Breast epithelium (tissue), 4 donors: ENCODE measurements around the gene FXYD1. TPM values are rescaled to one million over a fixed set of nuclear protein-coding genes. Genes with fewer than 3 reads are reported as not detected.

Experiments
- DNase-seq, 2 donors: peaks; one replicate each; pipeline ENCODE4 v3.0.0-alpha.2; 2019; ENCODE audit warnings: low spot score in 2 of 2
- H3K27ac ChIP-seq, 2 donors: fragments of 200-600 bp; sonication (generic) in 1 of 2; one replicate each; pipeline ENCODE4 v1.5.1; 2016 to 2019; ENCODE audit warnings: mild to moderate bottlenecking in 1 of 2
- H3K27me3 ChIP-seq, 2 donors: fragments of 200-600 bp; sonication (generic) in 1 of 2; one replicate each; pipeline versions ENCODE4 v1.5.1 to v1.6.0; 2017 to 2019; ENCODE audit warnings: control low read depth in 1 of 2, mild to moderate bottlenecking in 1 of 2
- H3K36me3 ChIP-seq: fragments of 200-600 bp; one replicate; pipeline ENCODE4 v1.5.1; 2019
- H3K4me1 ChIP-seq, 2 donors: fragments of 200-600 bp; sonication (generic); one replicate each; pipeline ENCODE4 v1.5.1; 2016 to 2019; ENCODE audit warnings: control low read depth in 1 of 2
- H3K4me3 ChIP-seq, 3 donors: fragments of 200-600 bp; sonication (generic); 1 replicate in 2 of 3; 2 replicates in 1 of 3; pipeline ENCODE4 v1.5.1; 2016 to 2019; ENCODE audit warnings: mild to moderate bottlenecking in 3 of 3, moderate library complexity in 2 of 3
- H3K9me3 ChIP-seq, 2 donors: fragments of 200-600 bp; sonication (generic) in 1 of 2; one replicate each; pipeline ENCODE4 v1.5.1; 2016 to 2019; ENCODE audit warnings: control low read depth in 1 of 2
- POLR2A ChIP-seq: fragments of 450-650 bp; IDR thresholded peaks from one replicate; pipeline ENCODE4 v1.6.1; 2016; ENCODE audit warnings: antibody characterized with exemption, mild to moderate bottlenecking, moderate library complexity
- POLR2AphosphoS5 ChIP-seq, 3 donors: sonication (generic); formaldehyde crosslinking; IDR thresholded peaks; one replicate each; pipeline ENCODE4 v1.6.1; 2017; ENCODE audit warnings: antibody characterized with exemption in 3 of 3
- intact Hi-C: fragments of 100-400 bp; cut with DNase I; formaldehyde crosslinking; loops from one replicate; pipeline ENCODE4 v1.15.1; 2023; ENCODE audit warnings: low total_unique reads
- total RNA-seq, 3 donors: library from RNA; depleted of rRNA; stranded (reverse); fragments of >200 nt; gene quantifications; one replicate each; pipeline ENCODE4 v1.1.0, GENCODE V29; 2016
- TF ChIP-seq, protein P1 (sequence below), 3 donors: fragments of 450-650 bp; IDR thresholded peaks; one replicate each; pipeline ENCODE4 v1.5.1; 2016 to 2017; ENCODE audit warnings: antibody characterized with exemption in 3 of 3, mild to moderate bottlenecking in 3 of 3, moderate library complexity in 3 of 3

The FXYD1 gene
- total RNA-seq, 3 donors from 2014 or later: 15.5 to 75.5 (median 34.7) TPM

DNA sequence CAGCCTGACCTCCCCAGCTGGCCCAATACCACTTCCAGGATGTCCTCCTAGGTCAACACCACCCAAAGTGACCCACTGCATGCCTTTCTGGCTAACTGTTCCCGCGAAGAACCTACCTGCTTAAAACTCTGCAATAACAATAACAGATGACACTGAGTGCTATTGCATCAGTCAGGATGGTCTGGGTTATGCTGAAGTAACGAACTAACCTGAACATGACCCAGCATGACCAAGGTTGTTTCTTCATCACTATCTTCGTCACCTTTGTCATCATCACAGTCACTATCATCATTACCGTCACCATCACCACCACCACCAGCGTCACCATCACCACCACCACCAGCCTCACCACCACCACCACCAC is 33.6 kb upstream of the FXYD1 start:
- H3K27me3 ChIP-seq: no peaks in the 10 kb centered on the region
- no peaks in the 10 kb centered on the region for H3K9me3 ChIP-seq
- TF ChIP-seq POLR2A (no peak), POLR2AphosphoS5 (IDR thresholded peaks at IDR 0.05) (no peak)
- TF ChIP-seq, protein P1, sequence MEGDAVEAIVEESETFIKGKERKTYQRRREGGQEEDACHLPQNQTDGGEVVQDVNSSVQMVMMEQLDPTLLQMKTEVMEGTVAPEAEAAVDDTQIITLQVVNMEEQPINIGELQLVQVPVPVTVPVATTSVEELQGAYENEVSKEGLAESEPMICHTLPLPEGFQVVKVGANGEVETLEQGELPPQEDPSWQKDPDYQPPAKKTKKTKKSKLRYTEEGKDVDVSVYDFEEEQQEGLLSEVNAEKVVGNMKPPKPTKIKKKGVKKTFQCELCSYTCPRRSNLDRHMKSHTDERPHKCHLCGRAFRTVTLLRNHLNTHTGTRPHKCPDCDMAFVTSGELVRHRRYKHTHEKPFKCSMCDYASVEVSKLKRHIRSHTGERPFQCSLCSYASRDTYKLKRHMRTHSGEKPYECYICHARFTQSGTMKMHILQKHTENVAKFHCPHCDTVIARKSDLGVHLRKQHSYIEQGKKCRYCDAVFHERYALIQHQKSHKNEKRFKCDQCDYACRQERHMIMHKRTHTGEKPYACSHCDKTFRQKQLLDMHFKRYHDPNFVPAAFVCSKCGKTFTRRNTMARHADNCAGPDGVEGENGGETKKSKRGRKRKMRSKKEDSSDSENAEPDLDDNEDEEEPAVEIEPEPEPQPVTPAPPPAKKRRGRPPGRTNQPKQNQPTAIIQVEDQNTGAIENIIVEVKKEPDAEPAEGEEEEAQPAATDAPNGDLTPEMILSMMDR (IDR thresholded peaks at IDR 0.05): no peak
- no peaks in the 10 kb centered on the region for H3K36me3 ChIP-seq
- no peak for DNase-seq
- no peak overlapping the region for H3K4me3 ChIP-seq
- H3K27ac ChIP-seq: no peak overlapping the region
- peaks cover 2 to 13% of the 10 kb centered on the region in 2 donors for H3K4me1 ChIP-seq
- intact Hi-C loops: no loop called here

DNA sequence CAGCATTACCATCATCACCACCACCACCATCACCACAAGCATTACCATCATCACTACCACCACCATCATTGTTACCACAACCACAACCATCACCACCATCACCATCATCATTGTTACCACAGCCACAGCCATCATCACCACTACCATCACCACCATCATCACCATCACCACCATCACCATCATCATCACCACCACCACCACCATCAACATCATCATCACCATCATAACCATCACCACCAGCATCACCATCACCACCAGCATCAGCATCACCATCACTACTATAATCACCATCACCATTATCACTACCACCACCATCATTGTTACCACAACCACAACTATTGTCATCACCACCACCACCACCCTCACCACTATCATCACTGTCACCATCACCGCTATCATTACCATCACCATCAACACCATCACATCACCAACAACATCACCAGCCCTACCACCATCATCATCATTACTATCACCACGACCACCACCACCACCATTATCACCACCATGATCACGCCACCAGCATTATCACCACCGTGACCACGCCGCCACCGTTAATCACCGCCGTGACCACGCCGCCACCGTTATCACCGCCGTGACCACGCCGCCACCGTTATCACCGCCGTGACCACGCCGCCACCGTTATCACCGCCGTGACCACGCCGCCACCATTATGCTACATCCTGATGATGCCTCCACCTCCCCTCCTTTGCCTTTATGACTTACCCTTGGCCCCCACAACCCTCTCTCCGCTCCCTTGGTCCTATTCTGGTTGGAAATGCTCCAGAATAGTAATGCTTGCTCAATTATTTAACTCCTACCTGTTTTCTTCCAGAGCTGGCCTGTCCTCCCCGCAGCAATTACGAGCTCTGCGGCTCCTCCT is 33.0 kb upstream of the FXYD1 start:
- intact Hi-C loops: no loop called here
- Histone ChIP-seq H3K27ac (peak overlapping the region; percentile 84 to 90), H3K4me3 (no peak overlapping the region), H3K36me3 (no peaks in the 10 kb centered on the region), H3K9me3 (no peaks in the 10 kb centered on the region), H3K27me3 (no peaks in the 10 kb centered on the region), H3K4me1 (peaks cover 2 to 15% of the 10 kb centered on the region in 2 donors)
- TF ChIP-seq POLR2AphosphoS5 (IDR thresholded peaks at IDR 0.05) (no peak), POLR2A (no peak)
- TF ChIP-seq, protein P1 (IDR thresholded peaks at IDR 0.05): no peak
- DNase-seq: no peak

DNA sequence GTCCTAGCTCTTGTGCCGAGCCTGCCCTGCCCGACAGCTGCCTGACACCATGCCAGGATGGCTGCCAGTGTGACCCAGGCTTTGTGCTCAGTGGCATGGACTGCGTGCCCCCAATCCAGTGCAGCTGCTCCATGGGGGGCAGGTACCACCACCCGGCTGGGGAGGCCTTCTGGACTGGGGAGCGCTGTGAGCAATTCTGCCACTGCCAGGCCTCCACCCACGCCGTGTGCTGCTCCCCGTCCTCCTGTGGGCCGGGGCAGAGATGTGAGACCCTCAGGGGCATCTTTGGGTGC is 32.4 kb upstream of the FXYD1 start:
- TF ChIP-seq POLR2AphosphoS5 (IDR thresholded peaks at IDR 0.05): no peak
- TF ChIP-seq, protein P1 (IDR thresholded peaks at IDR 0.05): no peak
- TF ChIP-seq POLR2A: no peak
- intact Hi-C loops: no loop called here
- peak overlapping the region; percentile 84 to 90 for H3K27ac ChIP-seq
- H3K36me3 ChIP-seq: no peaks in the 10 kb centered on the region
- H3K4me3 ChIP-seq: no peak overlapping the region
- no peaks in the 10 kb centered on the region for H3K27me3 ChIP-seq
- H3K9me3 ChIP-seq: no peaks in the 10 kb centered on the region
- H3K4me1 ChIP-seq: peaks cover 2 to 18% of the 10 kb centered on the region in 2 donors
- no peak for DNase-seq

DNA sequence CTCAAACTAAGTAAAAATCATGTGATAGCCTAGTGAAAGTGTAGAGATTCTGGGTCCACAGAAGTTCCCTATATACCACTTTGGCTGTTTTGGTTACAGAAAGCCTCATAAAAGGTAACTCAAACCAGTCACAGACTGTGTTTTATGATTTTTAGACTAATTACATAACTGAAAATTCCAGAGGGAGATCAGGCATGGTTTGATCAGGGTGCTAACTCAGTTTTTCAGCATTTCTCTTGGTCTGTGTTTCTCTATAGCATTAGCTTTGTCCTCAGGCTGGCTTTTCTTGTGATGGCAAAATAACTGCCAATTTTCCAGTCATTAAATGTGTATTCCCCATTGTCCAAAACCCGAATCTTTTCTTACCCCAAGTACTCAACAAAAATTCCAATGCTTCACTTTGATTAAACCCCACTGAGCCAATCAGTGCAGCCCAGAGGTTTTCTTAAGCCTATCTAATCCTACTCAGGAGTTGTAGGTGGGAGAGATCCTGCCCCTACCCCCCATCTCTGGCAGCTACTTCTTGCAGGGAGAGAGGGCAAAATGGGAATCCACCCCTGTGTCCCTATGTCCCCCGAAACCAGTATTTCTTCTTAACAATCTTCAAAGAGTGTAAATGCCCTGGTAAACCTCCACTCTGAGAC is 31.6 kb upstream of the FXYD1 start:
- Histone ChIP-seq H3K4me3 (no peak overlapping the region), H3K36me3 (no peaks in the 10 kb centered on the region), H3K4me1 (peaks cover 2 to 18% of the 10 kb centered on the region in 2 donors), H3K27ac (peak overlapping the region; percentile 84 to 90), H3K9me3 (no peaks in the 10 kb centered on the region), H3K27me3 (no peaks in the 10 kb centered on the region)
- TF ChIP-seq, protein P1 (IDR thresholded peaks at IDR 0.05): no peak
- TF ChIP-seq POLR2AphosphoS5 (IDR thresholded peaks at IDR 0.05): no peak
- no peak for TF ChIP-seq POLR2A
- no peak for DNase-seq
- intact Hi-C loops: no loop called here

DNA sequence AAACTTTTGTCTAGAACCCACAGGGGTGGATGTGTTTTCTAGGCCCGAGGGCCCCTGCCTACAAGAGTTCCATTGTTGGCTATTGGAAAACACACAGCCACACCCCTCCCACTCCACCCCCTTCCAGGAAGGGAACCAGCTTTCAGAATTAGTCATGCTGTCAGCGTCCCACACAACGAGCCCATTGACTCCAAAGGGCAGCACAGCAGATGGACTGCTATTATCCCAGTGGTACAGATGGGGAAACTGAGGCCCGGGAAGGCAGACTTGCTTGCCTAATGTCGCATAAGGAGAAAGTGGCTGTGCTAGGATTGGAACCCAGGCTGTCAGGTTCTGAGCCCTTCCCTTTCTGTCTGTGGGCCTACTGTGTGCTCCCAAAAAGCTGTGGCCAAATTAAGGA is 31.1 kb upstream of the FXYD1 start:
- peaks cover 2 to 18% of the 10 kb centered on the region in 2 donors for H3K4me1 ChIP-seq
- TF ChIP-seq, protein P1 (IDR thresholded peaks at IDR 0.05): no peak
- peak in 1 of 3 donors; percentile 54 for TF ChIP-seq POLR2AphosphoS5 (IDR thresholded peaks at IDR 0.05)
- intact Hi-C loops: no loop called here

More for the DNA sequence above, 31.1 kb upstream of the FXYD1 start:
- peak overlapping the region; percentile 84 to 90 for H3K27ac ChIP-seq
- no peaks in the 10 kb centered on the region for H3K36me3 ChIP-seq
- no peak overlapping the region for H3K4me3 ChIP-seq
- peak; percentile 78 to 92 for DNase-seq
- no peaks in the 10 kb centered on the region for H3K9me3 ChIP-seq
- H3K27me3 ChIP-seq: no peaks in the 10 kb centered on the region
